ENCODE data around the gene IRF9.

- TF ChIP-seq CTCF (IDR thresholded peaks at IDR 0.05; ENCODE audit: insufficient read depth, low read length) (no peak), POLR2AphosphoS5 (IDR thresholded peaks at IDR 0.05; ENCODE audit: low read depth) (no peak), GABPA (IDR thresholded peaks at IDR 0.05; ENCODE audit: low read depth) (no peak), SPI1 (IDR thresholded peaks at IDR 0.05; ENCODE audit: borderline replicate concordance, low read depth) (no peak), REST (IDR thresholded peaks at IDR 0.05; ENCODE audit: insufficient replicate concordance, low read depth) (no peak)
Measured at GRCh38 chr14:24139272-24139934, 21.7 kb upstream of the IRF9 start.

Data from HL-60 (cell line).